Neural crest cell (in vitro differentiated cells): ENCODE results near the gene TRABD2B. TPM values are rescaled to one million over a fixed set of nuclear protein-coding genes. Genes with fewer than 3 reads are reported as not detected.

Experiments
- DNase-seq: peaks from one replicate; pipeline ENCODE4 v3.0.0; 2021; ENCODE audit warnings: low read depth, mixed read lengths, low spot score
- H3K27ac Mint-ChIP-seq: one replicate; pipeline ENCODE4 v1.8.0; 2021; ENCODE audit warnings: mild to moderate bottlenecking, mixed read lengths; ENCODE audit not compliant: unreplicated experiment
- H3K27me3 Mint-ChIP-seq: 2 replicates; pipeline ENCODE4 v1.8.0; 2021; ENCODE audit warnings: low read depth, mild to moderate bottlenecking, mixed read lengths
- H3K36me3 Mint-ChIP-seq: 2 replicates; pipeline ENCODE4 v1.8.0; 2021; ENCODE audit warnings: low read depth, mild to moderate bottlenecking, mixed read lengths
- H3K4me1 Mint-ChIP-seq: 2 replicates; pipeline ENCODE4 v1.8.0; 2021; ENCODE audit warnings: mixed read lengths
- H3K4me3 Mint-ChIP-seq: one replicate; pipeline ENCODE4 v1.8.0; 2021; ENCODE audit warnings: mild to moderate bottlenecking, mixed read lengths
- H3K9me3 Mint-ChIP-seq: 2 replicates; pipeline ENCODE4 v1.8.0; 2021; ENCODE audit warnings: mixed read lengths
- CTCF ChIP-seq: fragments of 200-600 bp; sonication (generic); conservative IDR thresholded peaks from 2 replicates; pipeline ENCODE4 v1.5.0; 2021; ENCODE audit warnings: antibody characterized with exemption, mild to moderate bottlenecking
- total RNA-seq: library from RNA; stranded (reverse); gene quantifications from 2 replicates; pipeline ENCODE4 v1.2.1, GENCODE V29; 2021

The TRABD2B gene
- total RNA-seq, 1 donor from 2014 or later: 0.49 TPM

- no peaks in the 10 kb centered on the region for H3K36me3 Mint-ChIP-seq
- peaks cover 5% of the 10 kb centered on the region for H3K27me3 Mint-ChIP-seq
- DNase-seq: no peak
- H3K4me3 Mint-ChIP-seq: no peak overlapping the region
- H3K9me3 Mint-ChIP-seq: no peaks in the 10 kb centered on the region
- peaks cover 22% of the 10 kb centered on the region for H3K4me1 Mint-ChIP-seq
- no peak for TF ChIP-seq CTCF
- no peak overlapping the region for H3K27ac Mint-ChIP-seq
Measured at GRCh38 chr1:47813970-47814369, 183.2 kb downstream of the TRABD2B start.

- Mint-ChIP-seq H3K9me3 (no peaks in the 10 kb centered on the region), H3K4me1 (peaks cover 22% of the 10 kb centered on the region), H3K4me3 (no peak overlapping the region), H3K27ac (no peak overlapping the region), H3K36me3 (no peaks in the 10 kb centered on the region), H3K27me3 (peaks cover 5% of the 10 kb centered on the region)
- no peak for DNase-seq
- TF ChIP-seq CTCF: no peak
Measured at GRCh38 chr1:47812904-47813514, 184.2 kb downstream of the TRABD2B start.

GRCh38 chr1:47810964-47811682, 186.1 kb downstream of the TRABD2B start:
- H3K9me3 Mint-ChIP-seq: no peaks in the 10 kb centered on the region

GRCh38 chr1:47809301-47810084, 187.7 kb downstream of the TRABD2B start:
- no peak overlapping the region for H3K4me3 Mint-ChIP-seq
- no peaks in the 10 kb centered on the region for H3K9me3 Mint-ChIP-seq
- no peak overlapping the region for H3K27ac Mint-ChIP-seq
- peaks cover 17% of the 10 kb centered on the region for H3K4me1 Mint-ChIP-seq
- no peak for DNase-seq
- no peaks in the 10 kb centered on the region for H3K36me3 Mint-ChIP-seq
- no peak for TF ChIP-seq CTCF
- H3K27me3 Mint-ChIP-seq: peaks cover 5% of the 10 kb centered on the region

More at GRCh38 chr1:47810964-47811682, 186.1 kb downstream of the TRABD2B start:
- H3K4me3 Mint-ChIP-seq: no peak overlapping the region
- H3K36me3 Mint-ChIP-seq: no peaks in the 10 kb centered on the region
- peaks cover 5% of the 10 kb centered on the region for H3K27me3 Mint-ChIP-seq
- no peak overlapping the region for H3K27ac Mint-ChIP-seq
- H3K4me1 Mint-ChIP-seq: peaks cover 22% of the 10 kb centered on the region
- DNase-seq: no peak
- TF ChIP-seq CTCF: no peak

GRCh38 chr1:47808612-47809011, 188.6 kb downstream of the TRABD2B start:
- H3K36me3 Mint-ChIP-seq: no peaks in the 10 kb centered on the region
- peaks cover 8% of the 10 kb centered on the region for H3K4me1 Mint-ChIP-seq
- H3K27me3 Mint-ChIP-seq: peaks cover 3% of the 10 kb centered on the region
- TF ChIP-seq CTCF: no peak
- no peaks in the 10 kb centered on the region for H3K9me3 Mint-ChIP-seq
- no peak overlapping the region for H3K27ac Mint-ChIP-seq
- H3K4me3 Mint-ChIP-seq: no peak overlapping the region
- DNase-seq: no peak
